Nephron progenitor cell (in vitro differentiated cells): ENCODE data around the gene PLPPR1.
A peak's percentile ranks its signal among the peaks of the same experiment; 100 is the strongest.
"Not testable (repeated sequence)": the region's sequence is repeated elsewhere in the genome, so short reads cannot be mapped to it uniquely, and the experiment has no call there.

ENCODE experiments used
- DNase-seq: peaks from one replicate; pipeline ENCODE4 v3.0.0; 2021
- H3K27ac Mint-ChIP-seq: 2 replicates; pipeline ENCODE4 v1.8.0; 2021; ENCODE audit warnings: mild to moderate bottlenecking, moderate library complexity, mixed read lengths
- H3K27me3 Mint-ChIP-seq: 2 replicates; pipeline ENCODE4 v1.8.0; 2021; ENCODE audit warnings: mild to moderate bottlenecking, low read depth, mixed read lengths; ENCODE audit not compliant: poor library complexity
- H3K36me3 Mint-ChIP-seq: 2 replicates; pipeline ENCODE4 v1.8.0; 2021; ENCODE audit warnings: low read depth, mixed read lengths
- H3K4me1 Mint-ChIP-seq: 2 replicates; pipeline ENCODE4 v1.8.0; 2021; ENCODE audit warnings: mixed read lengths
- H3K4me3 Mint-ChIP-seq: 2 replicates; pipeline ENCODE4 v1.8.0; 2021; ENCODE audit warnings: mild to moderate bottlenecking, moderate library complexity, mixed read lengths
- H3K9me3 Mint-ChIP-seq: 2 replicates; pipeline ENCODE4 v1.8.0; 2021; ENCODE audit warnings: mild to moderate bottlenecking, moderate library complexity, mixed read lengths
- TF ChIP-seq, protein P1 (sequence below): fragments of 200-600 bp; sonication (generic); IDR thresholded peaks from 2 replicates; pipeline ENCODE4 v1.5.0; 2021; ENCODE audit warnings: antibody characterized with exemption

The PLPPR1 gene

GRCh38 chr9:101115102-101115501, 86.6 kb downstream of the PLPPR1 start:
- peaks cover 5% of the 10 kb centered on the region for H3K27me3 Mint-ChIP-seq
- peak overlapping the region; percentile 44 for H3K27ac Mint-ChIP-seq
- H3K9me3 Mint-ChIP-seq: no peaks in the 10 kb centered on the region
- H3K36me3 Mint-ChIP-seq: no peaks in the 10 kb centered on the region
- no peak overlapping the region for H3K4me3 Mint-ChIP-seq
- no peak for DNase-seq
- TF ChIP-seq, protein P1, sequence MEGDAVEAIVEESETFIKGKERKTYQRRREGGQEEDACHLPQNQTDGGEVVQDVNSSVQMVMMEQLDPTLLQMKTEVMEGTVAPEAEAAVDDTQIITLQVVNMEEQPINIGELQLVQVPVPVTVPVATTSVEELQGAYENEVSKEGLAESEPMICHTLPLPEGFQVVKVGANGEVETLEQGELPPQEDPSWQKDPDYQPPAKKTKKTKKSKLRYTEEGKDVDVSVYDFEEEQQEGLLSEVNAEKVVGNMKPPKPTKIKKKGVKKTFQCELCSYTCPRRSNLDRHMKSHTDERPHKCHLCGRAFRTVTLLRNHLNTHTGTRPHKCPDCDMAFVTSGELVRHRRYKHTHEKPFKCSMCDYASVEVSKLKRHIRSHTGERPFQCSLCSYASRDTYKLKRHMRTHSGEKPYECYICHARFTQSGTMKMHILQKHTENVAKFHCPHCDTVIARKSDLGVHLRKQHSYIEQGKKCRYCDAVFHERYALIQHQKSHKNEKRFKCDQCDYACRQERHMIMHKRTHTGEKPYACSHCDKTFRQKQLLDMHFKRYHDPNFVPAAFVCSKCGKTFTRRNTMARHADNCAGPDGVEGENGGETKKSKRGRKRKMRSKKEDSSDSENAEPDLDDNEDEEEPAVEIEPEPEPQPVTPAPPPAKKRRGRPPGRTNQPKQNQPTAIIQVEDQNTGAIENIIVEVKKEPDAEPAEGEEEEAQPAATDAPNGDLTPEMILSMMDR: no peak
- no peaks in the 10 kb centered on the region for H3K4me1 Mint-ChIP-seq

- Mint-ChIP-seq H3K9me3 (peaks cover 4% of the 10 kb centered on the region), H3K36me3 (no peaks in the 10 kb centered on the region), H3K4me3 (no peak overlapping the region), H3K4me1 (no peaks in the 10 kb centered on the region), H3K27ac (no peak overlapping the region), H3K27me3 (peaks cover 5% of the 10 kb centered on the region)
- TF ChIP-seq, protein P1: no peak
- no peak for DNase-seq
Observed at GRCh38 chr9:101117161-101117560, 88.6 kb downstream of the PLPPR1 start.

GRCh38 chr9:101119206-101119819, 90.8 kb downstream of the PLPPR1 start:
- peaks cover 20% of the 10 kb centered on the region for H3K9me3 Mint-ChIP-seq
- H3K27ac Mint-ChIP-seq: no peak overlapping the region
- TF ChIP-seq, protein P1: peak; percentile 83
- H3K4me1 Mint-ChIP-seq: no peaks in the 10 kb centered on the region
- H3K36me3 Mint-ChIP-seq: peaks cover 9% of the 10 kb centered on the region
- no peak overlapping the region for H3K4me3 Mint-ChIP-seq
- DNase-seq: peak; percentile 78
- peaks cover 5% of the 10 kb centered on the region for H3K27me3 Mint-ChIP-seq

- TF ChIP-seq, protein P1: no peak
- DNase-seq: no peak
- Mint-ChIP-seq H3K27me3 (no peaks in the 10 kb centered on the region), H3K4me3 (no peak overlapping the region), H3K36me3 (peaks cover 12% of the 10 kb centered on the region), H3K9me3 (peaks cover 38% of the 10 kb centered on the region), H3K4me1 (no peaks in the 10 kb centered on the region), H3K27ac (no peak overlapping the region)
Observed at GRCh38 chr9:101121836-101122399, 93.4 kb downstream of the PLPPR1 start.

DNA sequence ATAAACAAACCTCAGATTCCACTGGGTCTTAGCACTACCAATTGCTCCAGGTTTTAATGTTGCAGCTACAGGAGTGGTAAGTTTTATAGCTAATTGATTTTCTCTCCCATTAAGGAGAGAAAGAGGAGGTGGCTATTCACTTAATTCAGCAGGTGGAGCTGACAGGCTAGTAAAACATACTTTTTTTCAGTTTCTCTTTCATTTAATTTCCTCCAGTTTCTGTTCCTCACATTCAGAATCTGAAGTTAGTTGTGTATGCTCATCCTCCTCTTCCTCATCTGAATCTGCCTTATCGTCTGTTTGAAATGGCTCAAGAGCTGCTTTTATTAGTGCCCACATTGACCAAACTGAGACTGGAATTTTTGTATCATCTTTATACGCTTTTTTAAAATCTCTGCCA, 98.0 kb downstream of the PLPPR1 start:
- no peak for DNase-seq
- H3K36me3 Mint-ChIP-seq: peaks cover 16% of the 10 kb centered on the region
- no peak overlapping the region for H3K4me3 Mint-ChIP-seq
- TF ChIP-seq, protein P1: no peak
- no peaks in the 10 kb centered on the region for H3K27me3 Mint-ChIP-seq
- H3K27ac Mint-ChIP-seq: no peak overlapping the region
- no peaks in the 10 kb centered on the region for H3K4me1 Mint-ChIP-seq
- peaks cover 53% of the 10 kb centered on the region for H3K9me3 Mint-ChIP-seq

GRCh38 chr9:101127369-101127768, 98.8 kb downstream of the PLPPR1 start:
- not testable (repeated sequence) for H3K4me1 Mint-ChIP-seq, H3K4me3 Mint-ChIP-seq, DNase-seq, H3K27ac Mint-ChIP-seq, H3K27me3 Mint-ChIP-seq
- peaks cover 49% of the 10 kb centered on the region for H3K9me3 Mint-ChIP-seq
- H3K36me3 Mint-ChIP-seq: peaks cover 16% of the 10 kb centered on the region
